ENCODE results near the gene MEIOSIN. TPM values are rescaled to one million over a fixed set of nuclear protein-coding genes. Genes with fewer than 3 reads are reported as not detected.

MEIOSIN gene
- polyA plus RNA-seq, 1 donor (not counting 4 experiments of a cell fraction or from before 2014, with no cell fraction given) = not detected

DNA sequence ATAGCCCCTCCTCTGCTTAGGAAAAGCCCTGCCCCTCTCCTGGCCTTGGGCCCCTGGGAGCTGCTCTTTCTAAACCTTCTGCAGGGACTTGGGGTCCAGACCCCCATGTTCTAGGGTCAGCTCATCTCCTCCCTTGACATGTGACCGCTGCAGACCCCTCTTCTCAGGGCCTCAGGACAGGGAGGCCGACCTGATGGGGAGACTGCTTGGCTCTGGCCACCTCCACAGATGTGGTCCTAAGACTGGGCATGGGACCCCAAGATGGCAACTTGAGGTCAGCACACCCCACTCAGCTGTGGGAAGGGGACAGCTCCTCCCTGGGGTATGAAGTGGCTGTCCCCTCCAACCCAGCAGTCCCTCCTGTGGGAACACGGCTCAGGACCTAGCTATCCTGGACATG, 39.7 kb downstream of the MEIOSIN start:
- no peak overlapping the region for H3K9ac ChIP-seq (ENCODE audit: control insufficient read depth, extremely low read depth, insufficient read depth, low read length)
- H3K27ac ChIP-seq (ENCODE audit: control insufficient read depth, insufficient read depth, low read length) = no peak overlapping the region
- no peak overlapping the region for H3K4me2 ChIP-seq (ENCODE audit: control insufficient read depth, extremely low read depth, insufficient read depth, low read depth, low read length)
- DNase-seq (ENCODE audit: low read depth, low spot score) (no peak), FAIRE-seq (no peak)
- no peaks in the 10 kb centered on the region for H3K79me2 ChIP-seq (ENCODE audit: control insufficient read depth, insufficient read depth, low read length)
- peaks cover 6% of the 10 kb centered on the region for H4K20me1 ChIP-seq (ENCODE audit: control insufficient read depth, extremely low read depth, insufficient read depth, low read length)
- no peaks in the 10 kb centered on the region for H3K27me3 ChIP-seq (ENCODE audit: control insufficient read depth, extremely low read depth, insufficient read depth, low read length)
- H3K4me3 ChIP-seq (ENCODE audit: control insufficient read depth in 2 of 3, extremely low read depth in 1 of 3, insufficient read depth in 2 of 3, low read depth in 1 of 3, low read length in 3 of 3) = no peak overlapping the region
- no peaks in the 10 kb centered on the region for H3K9me3 ChIP-seq (ENCODE audit: control insufficient read depth, low read depth, low read length)
- TF ChIP-seq EZH2 (IDR thresholded peaks at IDR 0.05; ENCODE audit: low read length) = no peak
- TF ChIP-seq, protein P1, sequence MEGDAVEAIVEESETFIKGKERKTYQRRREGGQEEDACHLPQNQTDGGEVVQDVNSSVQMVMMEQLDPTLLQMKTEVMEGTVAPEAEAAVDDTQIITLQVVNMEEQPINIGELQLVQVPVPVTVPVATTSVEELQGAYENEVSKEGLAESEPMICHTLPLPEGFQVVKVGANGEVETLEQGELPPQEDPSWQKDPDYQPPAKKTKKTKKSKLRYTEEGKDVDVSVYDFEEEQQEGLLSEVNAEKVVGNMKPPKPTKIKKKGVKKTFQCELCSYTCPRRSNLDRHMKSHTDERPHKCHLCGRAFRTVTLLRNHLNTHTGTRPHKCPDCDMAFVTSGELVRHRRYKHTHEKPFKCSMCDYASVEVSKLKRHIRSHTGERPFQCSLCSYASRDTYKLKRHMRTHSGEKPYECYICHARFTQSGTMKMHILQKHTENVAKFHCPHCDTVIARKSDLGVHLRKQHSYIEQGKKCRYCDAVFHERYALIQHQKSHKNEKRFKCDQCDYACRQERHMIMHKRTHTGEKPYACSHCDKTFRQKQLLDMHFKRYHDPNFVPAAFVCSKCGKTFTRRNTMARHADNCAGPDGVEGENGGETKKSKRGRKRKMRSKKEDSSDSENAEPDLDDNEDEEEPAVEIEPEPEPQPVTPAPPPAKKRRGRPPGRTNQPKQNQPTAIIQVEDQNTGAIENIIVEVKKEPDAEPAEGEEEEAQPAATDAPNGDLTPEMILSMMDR (optimal IDR thresholded peaks at IDR 0.05 in 1 of 3, IDR thresholded peaks at IDR 0.05 in 1 of 3, conservative IDR thresholded peaks at IDR 0.05 in 1 of 3; ENCODE audit: extremely low read depth in 1 of 3, insufficient read depth in 2 of 3, low read length in 3 of 3) = no peak
- H3K36me3 ChIP-seq (ENCODE audit: control insufficient read depth in 2 of 2, extremely low read depth in 1 of 2, insufficient read depth in 2 of 2, low read length in 2 of 2) = peaks cover 2 to 14% of the 10 kb centered on the region in 2 experiments
- no peaks in the 10 kb centered on the region for H3K9me1 ChIP-seq (ENCODE audit: control insufficient read depth, extremely low read depth, insufficient read depth, low read length)
- no peak overlapping the region for H2AFZ ChIP-seq (ENCODE audit: control insufficient read depth, low read length)
- peaks cover 5% of the 10 kb centered on the region for H3K4me1 ChIP-seq (ENCODE audit: control insufficient read depth, extremely low read depth, insufficient read depth, low read length)
- dilution Hi-C loops (cut with MboI; ENCODE audit: extremely low pct_ligation_motif_present, low sequenced_read_pairs) = no loop called here

DNA sequence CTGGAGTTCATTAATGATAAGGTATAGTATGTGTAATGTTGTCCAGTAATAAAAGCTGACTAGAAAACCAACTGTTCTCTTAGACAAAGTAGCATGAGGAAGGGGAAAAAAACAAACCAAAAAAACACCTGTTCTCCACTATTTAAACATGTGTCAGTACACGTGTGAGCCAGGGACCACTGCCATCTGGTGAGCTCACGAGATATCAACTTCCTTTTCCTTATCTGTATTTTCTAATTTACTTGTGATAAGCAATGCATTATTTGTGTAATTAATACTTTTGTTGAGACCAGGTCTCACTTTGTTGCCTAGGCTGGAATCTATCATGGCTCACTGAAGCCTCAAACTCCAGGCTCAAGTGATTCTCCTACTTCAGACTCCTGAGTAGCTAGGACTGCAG, 40.1 kb downstream of the MEIOSIN start:
- H3K27me3 ChIP-seq (ENCODE audit: control insufficient read depth, extremely low read depth, insufficient read depth, low read length) = no peaks in the 10 kb centered on the region
- H3K4me2 ChIP-seq (ENCODE audit: control insufficient read depth, extremely low read depth, insufficient read depth, low read depth, low read length) = no peak overlapping the region
- dilution Hi-C loops (cut with MboI; ENCODE audit: extremely low pct_ligation_motif_present, low sequenced_read_pairs) = no loop called here
- H3K9me3 ChIP-seq (ENCODE audit: control insufficient read depth, low read depth, low read length) = no peaks in the 10 kb centered on the region
- no peak overlapping the region for H2AFZ ChIP-seq (ENCODE audit: control insufficient read depth, low read length)
- DNase-seq (ENCODE audit: low read depth, low spot score) (no peak), FAIRE-seq (no peak)
- H3K36me3 ChIP-seq (ENCODE audit: control insufficient read depth in 2 of 2, extremely low read depth in 1 of 2, insufficient read depth in 2 of 2, low read length in 2 of 2) = peaks cover 5 to 17% of the 10 kb centered on the region in 2 experiments
- peaks cover 5% of the 10 kb centered on the region for H3K4me1 ChIP-seq (ENCODE audit: control insufficient read depth, extremely low read depth, insufficient read depth, low read length)
- no peak overlapping the region for H3K9ac ChIP-seq (ENCODE audit: control insufficient read depth, extremely low read depth, insufficient read depth, low read length)
- peaks cover 6% of the 10 kb centered on the region for H4K20me1 ChIP-seq (ENCODE audit: control insufficient read depth, extremely low read depth, insufficient read depth, low read length)
- no peak overlapping the region for H3K27ac ChIP-seq (ENCODE audit: control insufficient read depth, insufficient read depth, low read length)
- no peaks in the 10 kb centered on the region for H3K9me1 ChIP-seq (ENCODE audit: control insufficient read depth, extremely low read depth, insufficient read depth, low read length)
- H3K79me2 ChIP-seq (ENCODE audit: control insufficient read depth, insufficient read depth, low read length) = no peaks in the 10 kb centered on the region
- H3K4me3 ChIP-seq (ENCODE audit: control insufficient read depth in 2 of 3, extremely low read depth in 1 of 3, insufficient read depth in 2 of 3, low read depth in 1 of 3, low read length in 3 of 3) = no peak overlapping the region
- TF ChIP-seq, protein P1 (optimal IDR thresholded peaks at IDR 0.05 in 1 of 3, IDR thresholded peaks at IDR 0.05 in 1 of 3, conservative IDR thresholded peaks at IDR 0.05 in 1 of 3; ENCODE audit: extremely low read depth in 1 of 3, insufficient read depth in 2 of 3, low read length in 3 of 3) = no peak
- TF ChIP-seq EZH2 (IDR thresholded peaks at IDR 0.05; ENCODE audit: low read length) = no peak

Data from keratinocyte (primary cell).